ENCODE data around the gene LOXHD1.

The LOXHD1 gene

GRCh38 chr18:46657115-46657955 is at the start of gene LOXHD1:
TSS of gene LOXHD1 (minus strand) at chr18:46657220. CDS start at chr18:46657033, 187 bp downstream.
- Histone ChIP-seq H3K79me2 (no peaks in the 10 kb centered on the region), H3K4me3 (ENCODE audit: low read depth, low read length) (no peak within 1 kb of the TSS), H3K4me2 (ENCODE audit: low read length) (no peak within 1 kb of the TSS), H3K27me3 (ENCODE audit: control insufficient read depth, insufficient read depth, low read length) (no peaks in the 10 kb centered on the region), H2AFZ (no peak within 1 kb of the TSS), H3K27ac (no peak within 1 kb of the TSS), H3K9me3 (ENCODE audit: control insufficient read depth, low read length) (no peaks in the 10 kb centered on the region), H3K4me1 (peaks cover 11% of the 10 kb centered on the region), H3K36me3 (ENCODE audit: control insufficient read depth, insufficient read depth, low read length) (no peaks in the 10 kb centered on the region), H3K9ac (no peak within 1 kb of the TSS)
- no peak for TF ChIP-seq CTCF (IDR thresholded peaks at IDR 0.05)

- Histone ChIP-seq H3K4me2 (ENCODE audit: low read length) (no peak overlapping the region), H3K79me2 (peaks cover 28% of the 10 kb centered on the region), H3K36me3 (ENCODE audit: control insufficient read depth, insufficient read depth, low read length) (no peaks in the 10 kb centered on the region), H2AFZ (no peak overlapping the region), H3K4me1 (peaks cover 54% of the 10 kb centered on the region), H3K4me3 (ENCODE audit: low read depth, low read length) (no peak overlapping the region), H3K27ac (peak overlapping the region; percentile 69), H3K9ac (no peak overlapping the region), H3K9me3 (ENCODE audit: control insufficient read depth, low read length) (no peaks in the 10 kb centered on the region), H3K27me3 (ENCODE audit: control insufficient read depth, insufficient read depth, low read length) (no peaks in the 10 kb centered on the region)
- no peak for TF ChIP-seq CTCF (IDR thresholded peaks at IDR 0.05)
Observed at GRCh38 chr18:46705521-46705920, 48.5 kb upstream of the LOXHD1 start.

GRCh38 chr18:46704816-46705215 is 47.8 kb upstream of the LOXHD1 start:
- H3K9me3 ChIP-seq (ENCODE audit: control insufficient read depth, low read length) = no peaks in the 10 kb centered on the region
- H3K4me1 ChIP-seq = peaks cover 57% of the 10 kb centered on the region
- peak overlapping the region; percentile 69 for H3K27ac ChIP-seq

GRCh38 chr18:46704189-46704588 is 47.2 kb upstream of the LOXHD1 start:
- Histone ChIP-seq H3K27ac (no peak overlapping the region), H2AFZ (no peak overlapping the region)

More at GRCh38 chr18:46704816-46705215, 47.8 kb upstream of the LOXHD1 start:
- no peaks in the 10 kb centered on the region for H3K27me3 ChIP-seq (ENCODE audit: control insufficient read depth, insufficient read depth, low read length)
- H3K79me2 ChIP-seq = peaks cover 33% of the 10 kb centered on the region
- no peak overlapping the region for H3K4me3 ChIP-seq (ENCODE audit: low read depth, low read length)
- no peak overlapping the region for H3K4me2 ChIP-seq (ENCODE audit: low read length)
- no peaks in the 10 kb centered on the region for H3K36me3 ChIP-seq (ENCODE audit: control insufficient read depth, insufficient read depth, low read length)
- no peak for TF ChIP-seq CTCF (IDR thresholded peaks at IDR 0.05)
- no peak overlapping the region for H3K9ac ChIP-seq
- H2AFZ ChIP-seq = no peak overlapping the region

More at GRCh38 chr18:46704189-46704588, 47.2 kb upstream of the LOXHD1 start:
- no peak for TF ChIP-seq CTCF (IDR thresholded peaks at IDR 0.05)
- Histone ChIP-seq H3K27me3 (ENCODE audit: control insufficient read depth, insufficient read depth, low read length) (no peaks in the 10 kb centered on the region), H3K79me2 (peaks cover 36% of the 10 kb centered on the region), H3K36me3 (ENCODE audit: control insufficient read depth, insufficient read depth, low read length) (no peaks in the 10 kb centered on the region), H3K4me2 (ENCODE audit: low read length) (no peak overlapping the region), H3K9me3 (ENCODE audit: control insufficient read depth, low read length) (no peaks in the 10 kb centered on the region), H3K4me1 (peaks cover 62% of the 10 kb centered on the region), H3K4me3 (ENCODE audit: low read depth, low read length) (no peak overlapping the region), H3K9ac (no peak overlapping the region)
